ENCODE measurements around the gene ARPC1B. TPM values are rescaled to one million over a fixed set of nuclear protein-coding genes. Genes with fewer than 3 reads are reported as not detected.

The ARPC1B gene
- total and polyA plus RNA-seq, 2 of the 4 experiments (the other 2 are of a cell fraction) = 351 to 488 TPM

- Histone ChIP-seq H3K18ac (ENCODE audit: low read depth, low read length) (no peak overlapping the region), H2AK9ac (replicated peaks; ENCODE audit: low read depth, low read length, poor library complexity) (peak overlapping the region; percentile 70), H2BK5ac (ENCODE audit: low read depth, low read length, poor library complexity, severe bottlenecking) (no peak overlapping the region), H3K79me1 (ENCODE audit: low read depth in 1 of 2, low read length in 2 of 2) (peaks cover 14 to 18% of the 10 kb centered on the region in 2 experiments), H4K8ac (ENCODE audit: low read depth in 2 of 2, low read length in 2 of 2) (no peak overlapping the region), H4K91ac (ENCODE audit: insufficient read depth, low read depth, low read length) (no peak overlapping the region), H2BK120ac (ENCODE audit: low read depth, low read length) (no peak overlapping the region), H3K9ac (ENCODE audit: low read depth, low read length) (no peak overlapping the region), H2BK15ac (ENCODE audit: low read depth, low read length) (no peak overlapping the region), H3K23ac (ENCODE audit: low read depth, low read length) (no peak overlapping the region), H3K14ac (replicated peaks; ENCODE audit: low read depth, low read length) (no peak overlapping the region), H2AK5ac (ENCODE audit: low read depth, low read length) (no peak overlapping the region), H2AFZ (replicated peaks; ENCODE audit: low read length, poor library complexity) (peak overlapping the region; percentile 29), H3K4ac (ENCODE audit: low read depth, low read length) (no peak overlapping the region), H3K4me2 (ENCODE audit: low read depth, low read length) (no peak overlapping the region), H3K9me3 (ENCODE audit: control insufficient read depth, insufficient read depth, low read length) (no peaks in the 10 kb centered on the region), H3K4me3 (ENCODE audit: insufficient read depth, low read depth, low read length) (no peak overlapping the region), H4K20me1 (ENCODE audit: insufficient read depth, low read length) (peaks cover 24% of the 10 kb centered on the region), H3K9me1 (ENCODE audit: insufficient read depth, low read length) (no peaks in the 10 kb centered on the region), H3K36me3 (ENCODE audit: control insufficient read depth, insufficient read depth, low read length) (peaks cover 72% of the 10 kb centered on the region), H3K27ac (ENCODE audit: insufficient read depth, low read length) (no peak overlapping the region), H3K4me1 (ENCODE audit: control insufficient read depth, insufficient read depth, low read length) (no peaks in the 10 kb centered on the region), H2BK20ac (ENCODE audit: low read depth, low read length) (no peak overlapping the region), H3K56ac (ENCODE audit: extremely low read depth, insufficient read depth, low read length) (no peak overlapping the region), H4K5ac (ENCODE audit: low read depth, low read length) (no peak overlapping the region), H3K27me3 (ENCODE audit: control insufficient read depth, insufficient read depth, low read length) (no peaks in the 10 kb centered on the region)
- in situ Hi-C loops (cut with MboI; ENCODE audit: low sequenced_read_pairs) = no loop called here
- ATAC-seq (ENCODE audit: low read depth) (no peak), DNase-seq (no peak)
- WGBS, 2 experiments (ENCODE audit: extremely low coverage in 2 of 2, insufficient read length in 1 of 2) = 92% methylated on average over 16 of the region's 29 CpGs; no CpG with 5 or more reads in 1 of the 2 experiments
- ChIA-PET CTCF (no interaction called here), POLR2A (ENCODE audit: unreplicated experiment) (interaction anchor here (1.3 kb wide), 1 partner anchor 11 kb away, joined by 3 read pairs; the partner anchor contains the start of genes BUD31 and PDAP1)
- no TSS peak for BruUV-seq (replicated peaks)
- dilution Hi-C loops (cut with HindIII; ENCODE audit: low sequenced_read_pairs, unreplicated experiment) = no loop called here
- no peak for TF ChIP-seq ELK1 (IDR thresholded peaks at IDR 0.05; ENCODE audit: borderline replicate concordance, low read depth, low read length)
- TF ChIP-seq CHD1 (IDR thresholded peaks at IDR 0.05; ENCODE audit: low read depth, low read length) = no peak
- TF ChIP-seq RFX5 (IDR thresholded peaks at IDR 0.05; ENCODE audit: low read depth, low read length) = no peak
- no peak for TF ChIP-seq SMC3 (IDR thresholded peaks at IDR 0.05; ENCODE audit: low read depth, low read length)
- TF ChIP-seq NFE2L2 (IDR thresholded peaks at IDR 0.05; ENCODE audit: low read depth, low read length) = no peak
- TF ChIP-seq RCOR1 (IDR thresholded peaks at IDR 0.05; ENCODE audit: insufficient replicate concordance, low read length) = no peak
- no peak for TF ChIP-seq BHLHE40 (IDR thresholded peaks at IDR 0.05; ENCODE audit: low read depth, low read length)
- TF ChIP-seq MXI1 (IDR thresholded peaks at IDR 0.05; ENCODE audit: borderline replicate concordance, low read depth, low read length) = no peak
- TF ChIP-seq POLR2A (IDR thresholded peaks at IDR 0.05; ENCODE audit: low read depth, low read length) = no peak
- TF ChIP-seq FOS (IDR thresholded peaks at IDR 0.05; ENCODE audit: low read depth, low read length) = no peak
- no peak for TF ChIP-seq USF2 (IDR thresholded peaks at IDR 0.05; ENCODE audit: low read depth, low read length)
- no peak for TF ChIP-seq MAZ (IDR thresholded peaks at IDR 0.05; ENCODE audit: borderline replicate concordance, low read depth, low read length)
- no peak for TF ChIP-seq CEBPB (IDR thresholded peaks at IDR 0.05; ENCODE audit: low read depth, low read length)
- no peak for TF ChIP-seq CTCF (conservative IDR thresholded peaks at IDR 0.05; ENCODE audit: low read depth, low read length)
- no peak for TF ChIP-seq RAD21 (IDR thresholded peaks at IDR 0.05; ENCODE audit: low read length)
- no peak for TF ChIP-seq MAFK (IDR thresholded peaks at IDR 0.05; ENCODE audit: low read depth, low read length)
- intact Hi-C loops (cut with micrococcal nuclease) = no loop called here
Observed at GRCh38 chr7:99419323-99420021, 44.9 kb downstream of the ARPC1B start.
